H1 (cell line): Measurements from ENCODE around the gene GALNT2.

ENCODE experiments used
- CHD7 ChIP-seq: fragments of 300-600 bp; sonication (generic); IDR thresholded peaks from 2 replicates; pipeline ENCODE4 v1.7.1; 2012; ENCODE audit warnings: low read length, moderate library complexity, mild to moderate bottlenecking, inconsistent platforms; ENCODE audit not compliant: insufficient replicate concordance
- CREB1 ChIP-seq: IDR thresholded peaks from 2 replicates; pipeline ENCODE4 v1.6.1; 2012; ENCODE audit warnings: inconsistent platforms
- CTCF ChIP-seq, 3 experiments: IDR thresholded peaks; 1 replicate in 2 of 3; 2 replicates in 1 of 3; pipeline versions ENCODE4 v1.5.1 to v1.6.1; 2011; ENCODE audit warnings: low read length in 3 of 3, mild to moderate bottlenecking in 3 of 3, inconsistent platforms in 2 of 3, low read depth in 1 of 3, moderate library complexity in 1 of 3; ENCODE audit not compliant: insufficient read depth in 1 of 3; ENCODE audit errors: control extremely low read depth in 1 of 3
- EP300 ChIP-seq, 2 experiments: IDR thresholded peaks; 1 replicate in 1 of 2; 2 replicates in 1 of 2; pipeline ENCODE4 v1.6.1; 2011 to 2012; ENCODE audit warnings: low read depth in 2 of 2, low read length in 2 of 2, mild to moderate bottlenecking in 2 of 2, borderline replicate concordance in 1 of 2, inconsistent platforms in 1 of 2, moderate library complexity in 1 of 2
- GTF2F1 ChIP-seq: IDR thresholded peaks from 2 replicates; pipeline ENCODE4 v1.6.1; 2012; ENCODE audit warnings: low read depth, low read length, improper control_type of control experiment, borderline replicate concordance
- RXRA ChIP-seq: IDR thresholded peaks from 2 replicates; pipeline ENCODE4 v1.6.1; 2011; ENCODE audit warnings: low read depth, mild to moderate bottlenecking, low read length, moderate library complexity; ENCODE audit not compliant: insufficient read depth
- SP2 ChIP-seq: IDR thresholded peaks from 2 replicates; pipeline ENCODE4 v1.6.1; 2012; ENCODE audit warnings: mild to moderate bottlenecking, low read length, inconsistent platforms
- SRF ChIP-seq: IDR thresholded peaks from 2 replicates; pipeline ENCODE4 v1.6.1; 2011; ENCODE audit warnings: mild to moderate bottlenecking, low read depth, low read length, moderate library complexity
- TEAD4 ChIP-seq: IDR thresholded peaks from 2 replicates; pipeline ENCODE4 v1.6.1; 2012; ENCODE audit warnings: low read depth, low read length, inconsistent platforms, mixed read lengths
- USF2 ChIP-seq: IDR thresholded peaks from 2 replicates; pipeline ENCODE4 v1.6.1; 2011; ENCODE audit warnings: low read length, improper control_type of control experiment

- TF ChIP-seq CHD7, result no peak
- TF ChIP-seq GTF2F1, result no peak
- TF ChIP-seq SRF, result no peak
- no peak for TF ChIP-seq USF2
- TF ChIP-seq TEAD4, result no peak
- TF ChIP-seq SP2, result no peak
- TF ChIP-seq RXRA, result no peak
- no peak for TF ChIP-seq CTCF (IDR thresholded peaks at IDR 0.05; ENCODE audit: control extremely low read depth in 1 of 3, insufficient read depth in 1 of 3, low read depth in 1 of 3, low read length in 3 of 3)
- no peak for TF ChIP-seq CREB1
- no peak for TF ChIP-seq EP300 (IDR thresholded peaks at IDR 0.05; ENCODE audit: borderline replicate concordance in 1 of 2, low read depth in 2 of 2, low read length in 2 of 2)
These were observed 182.8 kb downstream of the GALNT2 start for GRCh38 chr1:230249695-230250480.
